BJ (cell line): ENCODE data around the gene JAKMIP1. TPM values are rescaled to one million over a fixed set of nuclear protein-coding genes. Genes with fewer than 3 reads are reported as not detected.

Experiments used
- CTCF ChIA-PET: fragments of 350-600 bp; formaldehyde crosslinking; extraction: SDS; loops from one replicate; lab custom pipeline; 2021; ENCODE audit warnings: antibody characterized with exemption, inconsistent platforms; lab: Yijun Ruan, JAX
- POLR2A ChIA-PET: fragments of 300-600 bp; sonication (Branson Sonifier 250); formaldehyde crosslinking; extraction: SDS; loops from one replicate; lab custom pipeline; 2021; ENCODE audit warnings: antibody characterized with exemption; lab: Charles Lee
- DNase-seq: peaks from one replicate; pipeline ENCODE4 v3.0.0-alpha.2; 2011; ENCODE audit warnings: low read depth
- H3K27me3 ChIP-seq: 2 replicates; pipeline ENCODE4 v1.6.0; 2011; ENCODE audit warnings: low read length; ENCODE audit not compliant: control insufficient read depth, insufficient read depth
- H3K36me3 ChIP-seq: 2 replicates; pipeline ENCODE4 v1.5.1; 2011; ENCODE audit warnings: low read length; ENCODE audit not compliant: control insufficient read depth, insufficient read depth
- H3K4me3 ChIP-seq: 2 replicates; pipeline ENCODE4 v1.5.1; 2011; ENCODE audit warnings: low read depth, mild to moderate bottlenecking, control low read depth, low read length
- CTCF ChIP-seq: IDR thresholded peaks from 2 replicates; pipeline ENCODE4 v1.5.1; 2011; ENCODE audit warnings: low read depth, mild to moderate bottlenecking, control low read depth, inconsistent platforms, low read length, moderate library complexity; ENCODE audit not compliant: insufficient read depth
- polyA plus RNA-seq: library from polyadenylated mRNA; depleted of rRNA; stranded (reverse); fragments of >200 nt; gene quantifications from 2 replicates; pipeline ENCODE4 v1.2.3, GENCODE V29; 2011

Gene JAKMIP1
- polyA plus RNA-seq, 1 experiment = not detected

DNA sequence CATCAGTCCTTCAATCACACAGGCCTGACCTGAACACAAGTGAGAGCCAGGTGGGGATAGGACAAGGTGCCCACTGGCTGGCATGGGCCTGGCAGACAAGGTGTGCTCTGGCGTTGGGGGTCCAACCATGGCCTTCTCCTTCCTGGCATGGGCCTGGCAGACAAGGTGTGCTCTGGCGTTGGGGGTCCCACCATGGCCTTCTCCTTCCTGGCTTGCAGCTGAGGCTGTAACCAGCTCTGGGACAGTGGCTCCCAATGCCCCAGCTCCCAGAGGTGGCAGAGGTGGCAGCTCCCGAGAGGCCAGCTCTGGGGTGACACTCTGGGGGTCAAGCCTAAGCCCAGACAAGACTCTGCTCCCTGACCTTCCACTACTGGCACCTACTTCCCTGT, 62.6 kb downstream of the JAKMIP1 start:
- no peaks in the 10 kb centered on the region for H3K27me3 ChIP-seq
- ChIA-PET CTCF (no interaction called here), POLR2A (no interaction called here)
- DNase-seq = no peak
- H3K36me3 ChIP-seq = no peaks in the 10 kb centered on the region
- no peak overlapping the region for H3K4me3 ChIP-seq
- TF ChIP-seq CTCF = no peak

DNA sequence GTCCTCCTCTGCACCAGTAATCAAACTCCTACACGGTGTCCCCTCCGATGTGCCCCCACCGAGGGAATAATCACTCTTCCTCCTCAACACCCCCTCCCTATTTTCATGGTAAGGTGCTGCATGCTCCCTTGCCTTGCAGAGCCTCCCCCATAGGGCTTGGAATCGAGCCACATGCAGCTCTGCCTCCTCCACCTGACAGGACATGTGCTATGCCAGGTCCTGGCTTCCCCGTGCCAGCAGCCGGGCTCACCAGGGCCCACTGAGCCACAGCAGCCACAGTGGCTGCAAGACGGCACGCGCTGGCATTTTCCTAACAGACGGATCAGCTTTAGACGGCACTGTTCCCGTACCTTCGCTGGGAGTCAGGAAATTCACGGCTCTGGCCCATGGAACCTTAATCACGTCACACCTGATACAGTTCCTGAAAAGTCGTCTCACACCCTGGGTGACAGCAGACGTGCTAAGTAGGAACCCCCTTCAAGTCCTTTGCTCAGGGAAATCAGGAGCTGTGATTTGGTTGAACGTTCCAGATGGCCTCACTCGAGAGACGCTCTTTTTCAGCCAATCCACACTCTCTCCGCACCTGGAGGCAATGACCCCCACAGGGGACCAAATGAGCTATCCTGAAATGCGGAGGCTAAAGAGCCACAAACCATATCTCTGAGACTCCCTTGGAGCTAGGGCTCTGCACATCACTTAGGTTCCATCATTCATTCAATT, 63.2 kb downstream of the JAKMIP1 start:
- POLR2A ChIA-PET = no interaction called here
- DNase-seq = no peak
- Histone ChIP-seq H3K27me3 (no peaks in the 10 kb centered on the region), H3K36me3 (no peaks in the 10 kb centered on the region), H3K4me3 (no peak overlapping the region)
- no peak for TF ChIP-seq CTCF
- CTCF ChIA-PET = no interaction called here

GRCh38 chr4:6134612-6135220, 65.6 kb downstream of the JAKMIP1 start:
- no peak for DNase-seq
- ChIA-PET CTCF (no interaction called here), POLR2A (no interaction called here)
- H3K4me3 ChIP-seq = no peak overlapping the region
- no peaks in the 10 kb centered on the region for H3K27me3 ChIP-seq
- no peak for TF ChIP-seq CTCF
- H3K36me3 ChIP-seq = no peaks in the 10 kb centered on the region

DNA sequence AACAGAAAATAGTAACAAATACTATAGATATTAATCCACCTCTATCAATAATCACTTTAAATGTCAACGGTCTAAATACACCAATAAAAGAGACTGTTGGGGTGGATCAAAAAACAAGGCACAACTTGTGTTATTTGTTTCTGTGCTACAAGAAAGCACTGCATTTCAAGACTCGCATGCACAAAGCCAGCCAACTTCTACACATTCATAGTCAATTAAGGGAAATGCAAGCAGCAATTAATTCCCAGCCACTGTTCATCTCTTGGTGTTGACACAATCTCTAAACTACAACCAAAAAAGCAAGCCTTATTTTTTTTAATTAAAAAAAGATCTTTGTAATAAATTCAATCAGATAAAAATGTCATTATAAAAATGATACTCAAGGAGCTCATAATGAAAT, 67.6 kb downstream of the JAKMIP1 start:
- CTCF ChIA-PET = no interaction called here
- H3K4me3 ChIP-seq = no peak overlapping the region
- no peaks in the 10 kb centered on the region for H3K27me3 ChIP-seq
- H3K36me3 ChIP-seq = no peaks in the 10 kb centered on the region
- no peak for TF ChIP-seq CTCF
- no peak for DNase-seq
- POLR2A ChIA-PET = no interaction called here

DNA sequence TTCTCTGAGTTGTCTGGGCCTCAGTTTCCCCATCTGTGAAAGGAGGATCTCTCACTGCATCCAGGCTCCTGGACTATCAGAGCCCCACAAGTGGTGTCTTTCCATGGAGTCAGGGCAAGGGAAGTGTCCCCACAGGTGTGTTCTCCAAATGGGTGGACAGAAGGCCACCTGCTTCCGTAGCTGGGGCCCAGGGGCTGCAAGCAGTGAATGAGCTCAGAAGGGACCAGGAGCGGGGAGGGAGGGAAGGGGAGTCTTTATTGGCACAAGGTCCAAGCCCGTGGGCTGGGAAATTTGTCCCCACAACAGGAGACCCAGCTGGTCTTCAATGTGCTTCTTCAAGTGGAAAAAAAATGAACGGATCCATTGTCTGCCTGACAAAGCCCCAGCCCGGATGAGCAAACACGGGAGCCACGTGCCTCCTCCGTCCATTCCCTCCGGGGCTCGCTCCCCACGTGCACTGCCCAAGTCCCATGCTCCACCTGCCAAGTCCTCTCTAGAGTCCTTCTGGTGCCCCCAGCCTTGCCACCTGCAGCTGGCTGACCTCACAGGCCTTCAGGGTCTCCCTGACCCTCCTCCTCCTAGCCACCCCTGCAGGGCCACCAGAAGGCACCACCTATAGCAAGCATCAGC, 72.0 kb downstream of the JAKMIP1 start:
- ChIA-PET POLR2A (no interaction called here), CTCF (no interaction called here)
- H3K4me3 ChIP-seq = no peak overlapping the region
- DNase-seq = no peak
- H3K27me3 ChIP-seq = no peaks in the 10 kb centered on the region
- H3K36me3 ChIP-seq = no peaks in the 10 kb centered on the region
- TF ChIP-seq CTCF = no peak
